Upper lobe of right lung (tissue), 1 donor: ENCODE data around the gene POFUT2. TPM values are rescaled to one million over a fixed set of nuclear protein-coding genes. Genes with fewer than 3 reads are reported as not detected.

Experiments
- ATAC-seq: fragments of 200-7000 bp; cut with Tn5 transposase; one replicate; pipeline ENCODE4 v1.9.1; 2020; ENCODE audit warnings: mild to moderate bottlenecking, moderate library complexity
- DNase-seq: peaks from one replicate; pipeline ENCODE4 v3.0.0-alpha.2; 2020
- H3K27ac ChIP-seq: fragments of 200-600 bp; one replicate; pipeline ENCODE4 v1.8.0; 2022
- H3K27me3 ChIP-seq: fragments of 200-600 bp; one replicate; pipeline ENCODE4 v1.8.0; 2022; ENCODE audit warnings: mild to moderate bottlenecking
- H3K36me3 ChIP-seq: fragments of 200-600 bp; one replicate; pipeline ENCODE4 v1.8.0; 2022
- H3K4me1 ChIP-seq: fragments of 200-600 bp; one replicate; pipeline ENCODE4 v1.8.0; 2022
- H3K4me3 ChIP-seq: fragments of 200-600 bp; one replicate; pipeline ENCODE4 v1.8.0; 2022; ENCODE audit warnings: mild to moderate bottlenecking
- H3K9me3 ChIP-seq: fragments of 200-600 bp; one replicate; pipeline ENCODE4 v1.8.0; 2022
- CTCF ChIP-seq: fragments of 200-600 bp; IDR thresholded peaks from one replicate; pipeline ENCODE4 v1.8.0; 2022; ENCODE audit warnings: antibody characterized with exemption
- intact Hi-C: fragments of 100-400 bp; cut with DNase I; formaldehyde crosslinking; loops from one replicate; pipeline ENCODE4 v1.11.0; 2022
- total RNA-seq: library from RNA; stranded (reverse); fragmentation: NEBNext Ultra II Directional; extraction: Animal tissue kit (Norgen Biotek cat#: 25700); gene quantifications from one replicate; pipeline ENCODE4 v1.2.1, GENCODE V29; 2021
- donor health status: DM: no; HTN: yes; CAD: no; lungs with severe emphysema.

Gene POFUT2
- total RNA-seq, 1 donor from 2014 or later = 29.0 TPM

DNA sequence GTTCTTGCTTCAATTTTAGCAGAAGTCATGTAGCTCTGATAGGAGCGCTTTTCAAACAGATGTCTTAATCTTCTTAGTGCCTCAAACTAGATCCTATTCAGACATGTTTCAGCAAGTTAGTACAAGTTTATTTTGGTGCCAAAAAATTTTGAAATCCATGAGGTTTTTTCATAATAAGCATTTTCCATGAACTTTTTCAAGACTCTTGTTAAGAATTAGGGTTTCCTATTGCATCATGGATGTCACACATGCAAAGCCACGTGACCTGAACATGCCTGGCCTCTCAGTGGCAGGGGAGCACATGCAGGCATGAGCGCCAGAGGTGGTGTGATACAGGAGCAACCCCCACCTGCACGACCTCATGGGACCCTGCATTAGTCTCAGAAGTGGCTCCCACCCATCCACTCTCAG is 67.6 kb downstream of the POFUT2 start:
- Histone ChIP-seq H3K27ac (no peak overlapping the region), H3K36me3 (peaks cover 34% of the 10 kb centered on the region), H3K4me3 (no peak overlapping the region), H3K27me3 (no peaks in the 10 kb centered on the region), H3K9me3 (peaks cover 6% of the 10 kb centered on the region), H3K4me1 (no peaks in the 10 kb centered on the region)
- DNase-seq (peak; percentile 56), ATAC-seq (no peak)
- TF ChIP-seq CTCF = no peak
- intact Hi-C loops = no loop called here

- Histone ChIP-seq H3K4me1 (no peaks in the 10 kb centered on the region), H3K27me3 (no peaks in the 10 kb centered on the region), H3K4me3 (no peak overlapping the region), H3K9me3 (peaks cover 6% of the 10 kb centered on the region), H3K36me3 (peaks cover 34% of the 10 kb centered on the region), H3K27ac (peak overlapping the region; percentile 18)
- ATAC-seq (no peak), DNase-seq (no peak)
- intact Hi-C loops = no loop called here
- TF ChIP-seq CTCF = no peak
Observed at GRCh38 chr21:45219517-45219916, 68.2 kb downstream of the POFUT2 start.

DNA sequence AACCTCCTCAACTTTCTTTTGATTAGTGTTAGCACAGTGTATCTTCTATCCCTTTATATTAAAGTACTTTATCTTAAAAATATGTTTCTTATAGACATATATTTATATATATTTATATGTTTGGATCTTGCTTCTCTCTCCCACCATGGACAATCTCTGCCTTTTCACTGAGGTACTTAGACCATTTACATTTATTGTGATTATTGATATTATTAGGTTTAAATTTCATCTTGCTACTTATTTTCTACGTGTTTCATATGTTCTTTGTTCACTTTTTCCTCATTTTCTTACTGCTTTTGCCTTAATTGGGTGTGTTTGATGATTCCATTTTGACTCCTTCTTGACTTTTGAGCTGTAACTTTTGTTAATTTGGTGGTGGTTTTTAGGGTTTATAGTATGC is 70.7 kb downstream of the POFUT2 start:
- Histone ChIP-seq H3K27ac (no peak overlapping the region), H3K4me3 (no peak overlapping the region), H3K9me3 (peaks cover 6% of the 10 kb centered on the region), H3K4me1 (no peaks in the 10 kb centered on the region), H3K27me3 (no peaks in the 10 kb centered on the region), H3K36me3 (peaks cover 16% of the 10 kb centered on the region)
- no peak for TF ChIP-seq CTCF
- DNase-seq (no peak), ATAC-seq (no peak)
- intact Hi-C loops = no loop called here

- intact Hi-C loops = no loop called here
- H3K36me3 ChIP-seq = peaks cover 19% of the 10 kb centered on the region
- ATAC-seq = no peak
Observed at GRCh38 chr21:45215213-45215612, 72.5 kb downstream of the POFUT2 start.

More at GRCh38 chr21:45215213-45215612, 72.5 kb downstream of the POFUT2 start:
- Histone ChIP-seq H3K27me3 (no peaks in the 10 kb centered on the region), H3K4me3 (no peak overlapping the region), H3K27ac (no peak overlapping the region), H3K4me1 (no peaks in the 10 kb centered on the region), H3K9me3 (peaks cover 6% of the 10 kb centered on the region)
- no peak for TF ChIP-seq CTCF
- DNase-seq = no peak

Other genes with a start within 250 kb of the POFUT2 start
- gene ADARB1, start 213.3 kb downstream of the POFUT2 start, total RNA-seq = 73.6 TPM
- gene COL18A1, start 117.3 kb upstream of the POFUT2 start, total RNA-seq = 60.4 TPM